Esophagus squamous epithelium (tissue), 4 donors: ENCODE measurements around the gene AP3B1.

ENCODE experiments used
- CTCF ChIP-seq, 6 experiments: fragments of 450-650 bp in 4 of 6; fragments of 200-600 bp in 2 of 6; sonication (generic) in 2 of 6; IDR thresholded peaks; one replicate each; pipeline ENCODE4 v1.5.1; 2016 to 2019; ENCODE audit warnings: antibody characterized with exemption in 6 of 6, mild to moderate bottlenecking in 4 of 6, moderate library complexity in 4 of 6
- POLR2A ChIP-seq, 4 donors: fragments of 450-650 bp; IDR thresholded peaks; one replicate each; pipeline ENCODE4 v1.6.1; 2017; ENCODE audit warnings: antibody characterized with exemption in 4 of 4, mild to moderate bottlenecking in 4 of 4, moderate library complexity in 3 of 4

GRCh38 chr5:78065663-78066062, 228.8 kb downstream of the AP3B1 start:
- no peak for TF ChIP-seq POLR2A (IDR thresholded peaks at IDR 0.05)
- peak in 1 of 6 experiments; percentile 18 for TF ChIP-seq CTCF (IDR thresholded peaks at IDR 0.05)
